HFF-Myc (cell line): Measurements from ENCODE around the gene LIN28B.
"Not testable (repeated sequence)": the region's sequence is repeated elsewhere in the genome, so short reads cannot be mapped to it uniquely, and the experiment has no call there.

Experiments
- DNase-seq: peaks from one replicate; pipeline ENCODE4 v3.0.0-alpha.2; 2011; ENCODE audit warnings: low read depth; ENCODE audit errors: extremely low read depth
- H3K4me3 ChIP-seq: replicated peaks from 2 replicates; pipeline ENCODE4 v1.5.1; 2011; ENCODE audit warnings: low read depth, mild to moderate bottlenecking, control low read depth, low read length
- TF ChIP-seq, protein P1 (sequence below): IDR thresholded peaks from 2 replicates; pipeline ENCODE4 v1.5.1; 2012; ENCODE audit warnings: mild to moderate bottlenecking, low read depth, low read length, control low read depth; ENCODE audit errors: missing control alignments

LIN28B gene

DNA sequence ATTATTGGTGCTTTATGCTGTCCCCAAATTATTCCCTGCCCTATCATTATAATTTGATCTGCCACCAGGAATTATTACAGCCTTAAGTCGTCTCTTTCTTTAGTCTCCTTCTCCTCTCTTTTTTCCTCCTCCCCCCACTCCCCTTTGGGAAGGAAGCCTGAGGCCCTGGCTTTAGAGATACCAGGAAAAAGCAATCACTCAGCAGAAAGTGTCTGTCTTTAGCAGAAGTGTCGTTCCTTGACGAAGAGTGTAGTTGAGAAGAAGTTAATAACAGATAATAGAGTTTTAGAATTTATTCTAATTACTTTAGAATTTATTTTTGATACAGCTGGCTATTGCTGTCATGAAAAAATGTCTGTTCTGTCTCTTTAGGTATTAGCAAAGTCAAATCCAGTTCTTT is 16.5 kb downstream of the LIN28B start:
- TF ChIP-seq, protein P1, sequence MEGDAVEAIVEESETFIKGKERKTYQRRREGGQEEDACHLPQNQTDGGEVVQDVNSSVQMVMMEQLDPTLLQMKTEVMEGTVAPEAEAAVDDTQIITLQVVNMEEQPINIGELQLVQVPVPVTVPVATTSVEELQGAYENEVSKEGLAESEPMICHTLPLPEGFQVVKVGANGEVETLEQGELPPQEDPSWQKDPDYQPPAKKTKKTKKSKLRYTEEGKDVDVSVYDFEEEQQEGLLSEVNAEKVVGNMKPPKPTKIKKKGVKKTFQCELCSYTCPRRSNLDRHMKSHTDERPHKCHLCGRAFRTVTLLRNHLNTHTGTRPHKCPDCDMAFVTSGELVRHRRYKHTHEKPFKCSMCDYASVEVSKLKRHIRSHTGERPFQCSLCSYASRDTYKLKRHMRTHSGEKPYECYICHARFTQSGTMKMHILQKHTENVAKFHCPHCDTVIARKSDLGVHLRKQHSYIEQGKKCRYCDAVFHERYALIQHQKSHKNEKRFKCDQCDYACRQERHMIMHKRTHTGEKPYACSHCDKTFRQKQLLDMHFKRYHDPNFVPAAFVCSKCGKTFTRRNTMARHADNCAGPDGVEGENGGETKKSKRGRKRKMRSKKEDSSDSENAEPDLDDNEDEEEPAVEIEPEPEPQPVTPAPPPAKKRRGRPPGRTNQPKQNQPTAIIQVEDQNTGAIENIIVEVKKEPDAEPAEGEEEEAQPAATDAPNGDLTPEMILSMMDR: no peak
- no peak for DNase-seq
- no peak overlapping the region for H3K4me3 ChIP-seq

DNA sequence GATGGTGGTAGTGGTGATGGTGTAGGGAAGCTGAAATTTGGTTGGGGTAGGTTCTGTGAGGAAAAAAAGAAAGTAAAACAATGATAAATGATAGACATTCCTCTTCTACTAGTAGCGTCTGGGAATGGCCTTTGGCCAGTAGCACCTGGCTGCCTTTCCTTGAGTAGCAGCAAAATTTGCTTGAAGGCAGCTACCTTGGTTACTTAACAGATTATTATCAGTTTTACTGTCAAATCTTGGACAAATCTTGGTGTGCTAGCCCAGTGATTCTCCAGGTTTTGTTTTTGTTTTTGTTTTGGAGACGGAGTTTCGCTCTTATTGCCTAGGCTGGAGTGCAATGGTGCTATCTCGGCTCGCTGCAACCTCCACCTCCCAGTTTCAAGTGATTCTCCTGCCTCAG is 26.4 kb downstream of the LIN28B start:
- H3K4me3 ChIP-seq: no peak overlapping the region
- TF ChIP-seq, protein P1: no peak
- DNase-seq: no peak

DNA sequence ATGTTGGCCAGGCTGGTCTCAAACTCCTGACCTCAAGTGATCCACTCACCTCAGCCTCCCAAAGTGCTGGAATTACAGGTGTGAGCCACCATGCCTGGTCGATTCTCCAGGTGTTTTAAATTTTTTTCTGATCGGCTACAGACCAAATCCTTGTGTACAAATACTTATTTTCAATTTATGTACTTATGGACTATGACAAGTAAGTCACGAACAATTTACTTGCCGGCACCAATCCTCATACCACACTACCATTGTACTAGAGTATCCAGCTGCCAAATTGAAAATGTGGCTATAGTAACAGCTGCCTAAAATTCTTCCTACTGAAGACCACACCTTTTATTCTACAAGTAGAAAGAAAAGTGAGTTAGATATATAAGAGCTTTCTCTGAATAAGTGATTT is 26.9 kb downstream of the LIN28B start:
- no peak overlapping the region for H3K4me3 ChIP-seq
- DNase-seq: no peak
- TF ChIP-seq, protein P1: no peak

DNA sequence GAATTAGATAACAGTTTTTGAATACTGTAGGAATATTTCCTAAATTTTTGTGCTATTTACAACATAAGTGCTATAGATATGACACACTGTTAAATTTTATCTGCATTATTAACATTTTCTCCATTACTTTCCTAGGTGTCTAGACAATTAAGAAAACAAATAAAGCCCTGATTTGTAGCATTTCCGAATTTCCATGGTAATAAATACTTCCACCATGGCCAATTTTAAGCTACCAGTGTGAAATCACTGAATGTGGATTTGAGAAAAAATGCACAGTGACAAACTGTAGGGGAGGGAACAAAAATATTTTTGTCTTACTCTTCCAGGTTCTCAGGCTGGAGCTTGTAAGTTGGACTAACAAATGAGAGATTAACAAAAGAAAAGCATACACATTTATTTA is 27.9 kb downstream of the LIN28B start:
- TF ChIP-seq, protein P1: no peak
- no peak overlapping the region for H3K4me3 ChIP-seq
- no peak for DNase-seq

DNA sequence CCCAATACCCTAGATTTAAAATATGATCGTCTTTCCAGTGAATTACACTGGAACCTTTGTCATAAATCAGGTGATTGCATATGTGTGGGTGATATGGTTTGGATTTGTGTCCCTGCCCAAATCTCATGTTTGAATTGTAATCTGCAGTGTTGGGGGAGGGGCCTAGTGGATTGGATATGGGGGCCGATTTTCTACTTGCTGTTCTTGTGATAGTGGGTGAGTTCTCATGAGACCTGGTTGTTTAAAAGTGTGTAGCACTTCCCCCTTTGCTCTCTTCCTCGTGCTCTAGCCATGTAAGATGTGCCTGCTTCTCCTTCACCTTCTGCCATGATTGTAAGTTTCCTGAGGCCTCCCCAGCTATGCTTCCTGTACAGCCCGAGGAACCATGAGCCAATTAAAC is 29.0 kb downstream of the LIN28B start:
- DNase-seq, H3K4me3 ChIP-seq: not testable (repeated sequence)

DNA sequence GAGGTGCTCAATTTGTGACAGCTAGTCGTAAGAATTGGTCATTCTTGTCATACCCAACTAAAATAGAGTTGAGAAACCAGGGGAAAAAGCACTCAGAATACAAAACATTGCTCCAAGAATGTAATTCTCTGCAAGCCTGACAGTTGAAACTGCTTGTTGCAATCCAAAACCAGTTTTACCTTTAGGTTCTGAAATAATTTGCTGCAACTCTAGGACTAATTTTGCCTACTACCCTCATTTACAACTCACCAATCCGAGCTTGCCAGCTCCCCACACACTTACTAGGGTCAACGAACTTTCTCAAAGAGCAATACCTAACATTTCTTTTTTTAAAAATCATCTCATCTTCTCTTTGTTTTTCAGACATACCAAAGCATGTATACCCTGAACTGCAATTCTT is 29.7 kb downstream of the LIN28B start:
- TF ChIP-seq, protein P1: no peak
- H3K4me3 ChIP-seq: no peak overlapping the region
- no peak for DNase-seq

DNA sequence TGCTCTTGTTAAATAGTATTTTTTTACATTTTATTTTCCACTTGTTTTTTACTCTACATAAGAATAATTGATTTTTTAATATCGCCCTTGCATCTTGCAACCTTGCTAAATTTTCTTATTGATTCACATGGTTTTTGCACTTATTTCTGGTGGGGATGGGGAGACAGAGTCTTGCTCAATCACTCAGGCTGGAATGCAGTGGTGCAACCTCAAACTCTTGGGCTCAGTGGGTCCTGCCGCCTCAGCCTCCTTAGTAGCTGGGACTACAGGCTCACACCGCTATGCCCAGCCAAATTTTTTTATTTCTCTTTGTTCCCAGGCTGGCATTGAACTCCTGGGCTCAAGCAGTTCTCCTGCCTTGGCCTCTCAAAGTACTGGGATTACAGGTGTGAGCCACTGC is 30.3 kb downstream of the LIN28B start:
- no peak for DNase-seq
- TF ChIP-seq, protein P1: no peak
- no peak overlapping the region for H3K4me3 ChIP-seq
